ENCODE results near the gene FGF14. TPM values are rescaled to one million over a fixed set of nuclear protein-coding genes. Genes with fewer than 3 reads are reported as not detected.

FGF14 gene
- total RNA-seq, 1 experiment from 2014 or later = 0.22 TPM

- no peak overlapping the region for H4K8ac ChIP-seq (replicated peaks; ENCODE audit: insufficient read length, low read depth, low read length)
- no peak overlapping the region for H4K91ac ChIP-seq (ENCODE audit: insufficient read length, low read depth, low read length)
- H3K4ac ChIP-seq (ENCODE audit: low read depth, low read length) = no peak overlapping the region
- no peak overlapping the region for H2BK20ac ChIP-seq (ENCODE audit: low read depth, low read length, poor library complexity, severe bottlenecking)
- H3K23me2 ChIP-seq (ENCODE audit: insufficient read length, low read depth, low read length, poor library complexity, severe bottlenecking) = no peaks in the 10 kb centered on the region
- H2AK5ac ChIP-seq (ENCODE audit: insufficient read length, low read length) = no peak overlapping the region
- H2AFZ ChIP-seq (ENCODE audit: low read length) = no peak overlapping the region
- H3K14ac ChIP-seq (ENCODE audit: insufficient read depth, low read length) = no peak overlapping the region
- no peaks in the 10 kb centered on the region for H3K27me3 ChIP-seq (ENCODE audit: insufficient read depth, low read length)
- Mint-ChIP-seq H3K36me3 (ENCODE audit: insufficient read depth in 1 of 3, low read depth in 3 of 3) (no peaks in the 10 kb centered on the region), H3K4me1 (peaks cover 5 to 9% of the 10 kb centered on the region in 2 experiments; a peak in 3 of 4 replicates), H3K9me3 (peaks cover 0 to 3% of the 10 kb centered on the region in 2 experiments; a peak in 1 of 5 replicates), H3K27ac (no peak overlapping the region), H3K27me3 (ENCODE audit: low read depth) (no peaks in the 10 kb centered on the region), H3K4me3 (no peak overlapping the region)
- no peaks in the 10 kb centered on the region for H3K4me1 ChIP-seq (ENCODE audit: insufficient read depth, low read length)
- H3T11ph ChIP-seq (ENCODE audit: low read length) = no peak overlapping the region
- H2BK5ac ChIP-seq (ENCODE audit: insufficient read length, low read length) = no peak overlapping the region
- no peak overlapping the region for H3K27ac ChIP-seq (ENCODE audit: insufficient read length, low read depth, low read length)
- no peak overlapping the region for H2BK15ac ChIP-seq (ENCODE audit: low read depth, low read length)
- H3K18ac ChIP-seq (ENCODE audit: insufficient read length, low read depth, low read length) = no peak overlapping the region
- no peaks in the 10 kb centered on the region for H3K79me1 ChIP-seq (ENCODE audit: insufficient read depth, low read depth, low read length, poor library complexity, severe bottlenecking)
- H3K4me2 ChIP-seq (ENCODE audit: insufficient read depth, insufficient read length, low read length) = no peak overlapping the region
- H3K23ac ChIP-seq (ENCODE audit: insufficient read length, low read depth, low read length) = no peak overlapping the region
- TF ChIP-seq CTCF (conservative IDR thresholded peaks at IDR 0.05) = no peak
- no peak overlapping the region for H2BK120ac ChIP-seq (ENCODE audit: low read depth, low read length, poor library complexity, severe bottlenecking)
- no peak overlapping the region for H3K56ac ChIP-seq (ENCODE audit: insufficient read length, low read depth, low read length)
- no peaks in the 10 kb centered on the region for H3K9me3 ChIP-seq (ENCODE audit: control insufficient read depth, low read depth, low read length)
- no peaks in the 10 kb centered on the region for H3K79me2 ChIP-seq (ENCODE audit: insufficient read depth, low read length)
- no peaks in the 10 kb centered on the region for H4K20me1 ChIP-seq (ENCODE audit: control insufficient read depth, insufficient read depth, insufficient read length)
- no peak for DNase-seq
- H2BK12ac ChIP-seq (ENCODE audit: insufficient read length, low read depth, low read length) = no peak overlapping the region
- H3K9ac ChIP-seq (ENCODE audit: extremely low read depth, insufficient read length, low read length) = no peak overlapping the region
- H4K5ac ChIP-seq (ENCODE audit: insufficient read length, low read depth, low read length) = no peak overlapping the region
Observed at GRCh38 chr13:101949681-101950080, 452.2 kb downstream of the FGF14 start.

All from H9 (cell line).